SH-SY5Y (cell line): ENCODE results near the gene ASCL5.

Source experiments
- GATA2 ChIP-seq: IDR thresholded peaks from 2 replicates; pipeline ENCODE4 v1.6.1; 2011; ENCODE audit warnings: mild to moderate bottlenecking, low read depth, low read length
- GATA3 ChIP-seq: IDR thresholded peaks from 2 replicates; pipeline ENCODE4 v1.6.1; 2011; ENCODE audit warnings: low read depth, mild to moderate bottlenecking, low read length, moderate library complexity

- TF ChIP-seq GATA2 (no peak), GATA3 (no peak)
Observed at GRCh38 chr1:201110138-201110537, 16.8 kb downstream of the ASCL5 start.
